HL-60/S4 treated with phorbol 12-myristate 13-acetate at 8.2 ng/mL for 4 days and 3 days (cell line): ENCODE measurements around the gene CDKN2AIP.

Experiments used
- in situ Hi-C: fragments of 300-500 bp; cut with MboI; formaldehyde crosslinking; loops from 2 replicates; pipeline ENCODE4 v1.15.0; 2022; ENCODE audit warnings: low sequenced_read_pairs

CDKN2AIP gene

GRCh38 chr4:183492791-183493222 is 48.4 kb downstream of the CDKN2AIP start:
- in situ Hi-C loops: no loop called here

GRCh38 chr4:183493246-183493645 is 48.8 kb downstream of the CDKN2AIP start:
- in situ Hi-C loops: no loop called here

DNA sequence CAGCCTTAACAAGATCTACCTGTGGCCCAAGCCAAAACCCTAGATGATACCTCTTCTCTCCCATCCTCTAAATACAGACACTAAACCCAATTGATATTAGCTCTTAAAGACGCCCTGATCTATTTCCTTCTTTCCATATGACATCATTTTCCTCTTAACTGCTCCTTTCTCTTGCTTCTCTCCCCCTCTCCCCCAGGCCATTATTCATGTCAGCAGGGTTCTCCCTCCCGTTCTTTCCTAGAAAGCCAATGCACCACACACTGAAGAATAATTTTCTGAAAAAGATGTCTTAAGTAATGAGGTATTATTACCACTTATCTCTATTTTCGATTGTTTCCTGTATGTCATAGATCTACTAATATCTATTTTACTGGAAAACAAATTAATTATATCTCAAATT is 50.7 kb downstream of the CDKN2AIP start:
- in situ Hi-C loops: no loop called here
